K562 (cell line): ENCODE measurements around the gene SUOX. TPM values are rescaled to one million over a fixed set of nuclear protein-coding genes. Genes with fewer than 3 reads are reported as not detected.

Source experiments
- CBX1 ChIP-seq: sonication (generic); IDR thresholded peaks from 2 replicates; pipeline ENCODE4 v1.6.1; 2016; ENCODE audit warnings: antibody characterized with exemption, low read depth, mild to moderate bottlenecking
- DPF2 ChIP-seq: fragments of 450-650 bp; IDR thresholded peaks from 2 replicates; pipeline ENCODE4 v1.6.1; 2016
- FOS ChIP-seq: IDR thresholded peaks from 3 replicates; pipeline ENCODE4 v1.6.1; 2011; ENCODE audit not compliant: insufficient read length; ENCODE audit errors: extremely low read depth
- HEY1 ChIP-seq: fragments of 250-450 bp; sonication (Bioruptor Pico); IDR thresholded peaks from 2 replicates; pipeline ENCODE4 v1.5.0; 2020; ENCODE audit warnings: mild to moderate bottlenecking, moderate library complexity, borderline replicate concordance
- KHSRP ChIP-seq: fragments of 450-650 bp; IDR thresholded peaks from 2 replicates; pipeline ENCODE4 v1.6.1; 2017
- MYC ChIP-seq, 2 experiments: fragments of 250-450 bp in 1 of 2; sonication (Bioruptor Pico) in 1 of 2; IDR thresholded peaks; 2 replicates each; pipeline versions ENCODE4 v1.5.1 to v1.6.1; 2012 to 2021; ENCODE audit warnings: low read depth in 2 of 2, borderline replicate concordance in 1 of 2, improper control_type of control experiment in 1 of 2, low read length in 1 of 2, mild to moderate bottlenecking in 1 of 2, moderate library complexity in 1 of 2
- NONO ChIP-seq, 2 experiments: fragments of 200-400 bp in 1 of 2; fragments of 450-650 bp in 1 of 2; formaldehyde crosslinking in 1 of 2; IDR thresholded peaks; 2 replicates each; pipeline ENCODE4 v1.6.1; 2017; ENCODE audit warnings: low read depth in 2 of 2, mild to moderate bottlenecking in 2 of 2, moderate library complexity in 2 of 2, low read length in 1 of 2
- POLR2AphosphoS5 ChIP-seq: IDR thresholded peaks from 2 replicates; pipeline ENCODE4 v1.6.1; 2011; ENCODE audit warnings: mild to moderate bottlenecking, low read depth, low read length, moderate library complexity; ENCODE audit not compliant: control insufficient read depth, insufficient read depth
- POLR3A ChIP-seq: IDR thresholded peaks from 2 replicates; pipeline ENCODE4 v1.6.1; 2011; ENCODE audit warnings: borderline replicate concordance, mild to moderate bottlenecking, moderate library complexity; ENCODE audit not compliant: insufficient read length, insufficient read depth; ENCODE audit errors: extremely low read depth
- ZNF197 ChIP-seq: fragments of 200-800 bp; sonication (Bioruptor generic); IDR thresholded peaks from 2 replicates; pipeline ENCODE4 v1.6.1; 2016; ENCODE audit warnings: low read depth, missing genetic modification characterization, missing compliant biosample characterization
- ZZZ3 ChIP-seq: fragments of 450-650 bp; IDR thresholded peaks from 2 replicates; pipeline ENCODE4 v1.6.1; 2016; ENCODE audit warnings: antibody characterized with exemption, mild to moderate bottlenecking, moderate library complexity
- polyA plus RNA-seq, 8 experiments: library from polyadenylated mRNA; depleted of rRNA in 4 of 8; stranded (reverse) in 5 of 8; unstranded in 3 of 8; fragments of >200 nt; fragmentation: Nextera tagmentation in 2 of 8; fragmentation: Illumina TruSeq in 1 of 8; extraction: Ambion mirVana in 2 of 8; extraction: Trizol in 1 of 8; gene quantifications; 2 replicates each; pipeline versions ENCODE4 v1.2.1 to v1.2.3, GENCODE V29; 2011 to 2014; ENCODE audit warnings: inconsistent platforms in 1 of 8, missing spikeins in 1 of 8
- total RNA-seq, 7 experiments: library from RNA; depleted of rRNA in 6 of 7; stranded (reverse); fragments of >200 nt in 6 of 7; fragmentation: Illumina TruSeq in 2 of 7; extraction: Trizol in 2 of 7; gene quantifications; 2 replicates each; pipeline versions ENCODE4 v1.2.1 to v1.2.3, GENCODE V29; 2011 to 2021; ENCODE audit warnings: low replicate concordance in 1 of 7
- TF ChIP-seq, protein P1 (sequence below): fragments of 450-650 bp; conservative IDR thresholded peaks from 2 replicates; pipeline ENCODE4 v1.6.1; 2016; ENCODE audit warnings: missing genetic modification characterization, low read depth, mild to moderate bottlenecking, missing compliant biosample characterization, moderate library complexity
- TF ChIP-seq, protein P2 (sequence below): fragments of 250-450 bp; sonication (Bioruptor Pico); IDR thresholded peaks from 2 replicates; pipeline ENCODE4 v1.9.0; 2021; ENCODE audit warnings: mild to moderate bottlenecking, inconsistent platforms
- TF ChIP-seq, protein P3 (sequence below): fragments of 250-450 bp; sonication (Bioruptor Pico); IDR thresholded peaks from 2 replicates; pipeline ENCODE4 v1.5.0; 2020; ENCODE audit warnings: mild to moderate bottlenecking
- TF ChIP-seq, protein P4 (sequence below), 2 experiments: fragments of 450-650 bp; conservative IDR thresholded peaks; 2 replicates each; pipeline ENCODE4 v1.6.1; 2017; ENCODE audit warnings: mild to moderate bottlenecking in 2 of 2, moderate library complexity in 2 of 2
- TF ChIP-seq, protein P5 (sequence below): fragments of 250-450 bp; sonication (Bioruptor Pico); IDR thresholded peaks from 2 replicates; pipeline ENCODE4 v1.8.0; 2022; ENCODE audit warnings: inconsistent platforms, mild to moderate bottlenecking, moderate library complexity, borderline replicate concordance

The SUOX gene
- total and polyA plus RNA-seq, 9 of the 15 experiments (the other 6 are each of a cell fraction or from before 2014, with no cell fraction given), result 9.2 to 39.7 (median 25.4) TPM

DNA sequence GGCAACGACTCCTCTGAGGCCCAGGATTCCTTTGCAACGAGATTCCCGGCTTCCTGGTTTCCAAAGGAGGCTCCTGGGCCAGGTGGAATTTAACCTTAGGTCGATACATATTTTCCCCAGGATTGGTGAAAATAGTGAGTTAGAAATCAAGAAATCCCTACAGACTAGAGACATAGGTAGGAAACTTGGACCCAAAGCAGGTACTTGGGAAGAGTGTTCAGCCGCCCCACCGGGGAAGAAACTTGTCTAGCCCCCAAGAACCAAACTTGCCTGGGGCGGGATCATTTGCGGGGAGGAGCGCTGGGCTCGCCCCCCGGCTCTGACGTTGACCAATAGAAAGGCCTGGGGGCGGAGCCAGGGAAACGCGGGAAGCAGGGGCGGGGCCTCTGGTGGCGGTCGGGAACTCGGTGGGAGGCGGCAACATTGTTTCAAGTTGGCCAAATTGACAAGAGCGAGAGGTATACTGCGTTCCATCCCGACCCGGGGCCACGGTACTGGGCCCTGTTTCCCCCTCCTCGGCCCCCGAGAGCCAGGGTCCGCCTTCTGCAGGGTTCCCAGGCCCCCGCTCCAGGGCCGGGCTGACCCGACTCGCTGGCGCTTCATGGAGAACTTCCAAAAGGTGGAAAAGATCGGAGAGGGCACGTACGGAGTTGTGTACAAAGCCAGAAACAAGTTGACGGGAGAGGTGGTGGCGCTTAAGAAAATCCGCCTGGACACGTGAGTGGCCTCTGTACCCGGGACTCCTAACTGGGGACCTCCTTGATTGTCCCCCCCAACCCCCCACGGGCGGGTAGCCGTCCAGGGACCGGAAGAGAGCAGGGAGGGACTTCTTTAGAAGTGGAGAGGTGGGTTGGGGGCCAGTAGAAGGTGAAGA, 30.4 kb upstream of the SUOX start, which contains the start of gene CDK2 (continued):
- TF ChIP-seq, protein P1, sequence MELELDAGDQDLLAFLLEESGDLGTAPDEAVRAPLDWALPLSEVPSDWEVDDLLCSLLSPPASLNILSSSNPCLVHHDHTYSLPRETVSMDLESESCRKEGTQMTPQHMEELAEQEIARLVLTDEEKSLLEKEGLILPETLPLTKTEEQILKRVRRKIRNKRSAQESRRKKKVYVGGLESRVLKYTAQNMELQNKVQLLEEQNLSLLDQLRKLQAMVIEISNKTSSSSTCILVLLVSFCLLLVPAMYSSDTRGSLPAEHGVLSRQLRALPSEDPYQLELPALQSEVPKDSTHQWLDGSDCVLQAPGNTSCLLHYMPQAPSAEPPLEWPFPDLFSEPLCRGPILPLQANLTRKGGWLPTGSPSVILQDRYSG (tag), result no peak
- TF ChIP-seq, protein P2, sequence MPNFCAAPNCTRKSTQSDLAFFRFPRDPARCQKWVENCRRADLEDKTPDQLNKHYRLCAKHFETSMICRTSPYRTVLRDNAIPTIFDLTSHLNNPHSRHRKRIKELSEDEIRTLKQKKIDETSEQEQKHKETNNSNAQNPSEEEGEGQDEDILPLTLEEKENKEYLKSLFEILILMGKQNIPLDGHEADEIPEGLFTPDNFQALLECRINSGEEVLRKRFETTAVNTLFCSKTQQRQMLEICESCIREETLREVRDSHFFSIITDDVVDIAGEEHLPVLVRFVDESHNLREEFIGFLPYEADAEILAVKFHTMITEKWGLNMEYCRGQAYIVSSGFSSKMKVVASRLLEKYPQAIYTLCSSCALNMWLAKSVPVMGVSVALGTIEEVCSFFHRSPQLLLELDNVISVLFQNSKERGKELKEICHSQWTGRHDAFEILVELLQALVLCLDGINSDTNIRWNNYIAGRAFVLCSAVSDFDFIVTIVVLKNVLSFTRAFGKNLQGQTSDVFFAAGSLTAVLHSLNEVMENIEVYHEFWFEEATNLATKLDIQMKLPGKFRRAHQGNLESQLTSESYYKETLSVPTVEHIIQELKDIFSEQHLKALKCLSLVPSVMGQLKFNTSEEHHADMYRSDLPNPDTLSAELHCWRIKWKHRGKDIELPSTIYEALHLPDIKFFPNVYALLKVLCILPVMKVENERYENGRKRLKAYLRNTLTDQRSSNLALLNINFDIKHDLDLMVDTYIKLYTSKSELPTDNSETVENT, result 0 out of 2 replicates have a peak, but pooled peaks have one; percentile 38
- peak; percentile 76; the same call in 1 of the 2 replicates for TF ChIP-seq POLR2AphosphoS5
- TF ChIP-seq, protein P3, sequence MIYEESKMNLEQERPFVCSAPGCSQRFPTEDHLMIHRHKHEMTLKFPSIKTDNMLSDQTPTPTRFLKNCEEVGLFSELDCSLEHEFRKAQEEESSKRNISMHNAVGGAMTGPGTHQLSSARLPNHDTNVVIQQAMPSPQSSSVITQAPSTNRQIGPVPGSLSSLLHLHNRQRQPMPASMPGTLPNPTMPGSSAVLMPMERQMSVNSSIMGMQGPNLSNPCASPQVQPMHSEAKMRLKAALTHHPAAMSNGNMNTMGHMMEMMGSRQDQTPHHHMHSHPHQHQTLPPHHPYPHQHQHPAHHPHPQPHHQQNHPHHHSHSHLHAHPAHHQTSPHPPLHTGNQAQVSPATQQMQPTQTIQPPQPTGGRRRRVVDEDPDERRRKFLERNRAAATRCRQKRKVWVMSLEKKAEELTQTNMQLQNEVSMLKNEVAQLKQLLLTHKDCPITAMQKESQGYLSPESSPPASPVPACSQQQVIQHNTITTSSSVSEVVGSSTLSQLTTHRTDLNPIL (CRISPR knock-in tag), result no peak
- no peak for TF ChIP-seq ZZZ3
- no peak for TF ChIP-seq CBX1
- no peak for TF ChIP-seq POLR3A
- TF ChIP-seq NONO (IDR thresholded peaks at IDR 0.05; ENCODE audit: low read depth in 2 of 2, low read length in 1 of 2), result no peak
- TF ChIP-seq, protein P4, sequence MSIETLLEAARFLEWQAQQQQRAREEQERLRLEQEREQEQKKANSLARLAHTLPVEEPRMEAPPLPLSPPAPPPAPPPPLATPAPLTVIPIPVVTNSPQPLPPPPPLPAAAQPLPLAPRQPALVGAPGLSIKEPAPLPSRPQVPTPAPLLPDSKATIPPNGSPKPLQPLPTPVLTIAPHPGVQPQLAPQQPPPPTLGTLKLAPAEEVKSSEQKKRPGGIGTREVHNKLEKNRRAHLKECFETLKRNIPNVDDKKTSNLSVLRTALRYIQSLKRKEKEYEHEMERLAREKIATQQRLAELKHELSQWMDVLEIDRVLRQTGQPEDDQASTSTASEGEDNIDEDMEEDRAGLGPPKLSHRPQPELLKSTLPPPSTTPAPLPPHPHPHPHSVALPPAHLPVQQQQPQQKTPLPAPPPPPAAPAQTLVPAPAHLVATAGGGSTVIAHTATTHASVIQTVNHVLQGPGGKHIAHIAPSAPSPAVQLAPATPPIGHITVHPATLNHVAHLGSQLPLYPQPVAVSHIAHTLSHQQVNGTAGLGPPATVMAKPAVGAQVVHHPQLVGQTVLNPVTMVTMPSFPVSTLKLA (conservative IDR thresholded peaks at IDR 0.05), result peak in 1 of 2 experiments; percentile 70; a peak in 2 of 4 replicates
- peak; percentile 30 for TF ChIP-seq FOS
- TF ChIP-seq KHSRP, result no peak
- TF ChIP-seq, protein P5, sequence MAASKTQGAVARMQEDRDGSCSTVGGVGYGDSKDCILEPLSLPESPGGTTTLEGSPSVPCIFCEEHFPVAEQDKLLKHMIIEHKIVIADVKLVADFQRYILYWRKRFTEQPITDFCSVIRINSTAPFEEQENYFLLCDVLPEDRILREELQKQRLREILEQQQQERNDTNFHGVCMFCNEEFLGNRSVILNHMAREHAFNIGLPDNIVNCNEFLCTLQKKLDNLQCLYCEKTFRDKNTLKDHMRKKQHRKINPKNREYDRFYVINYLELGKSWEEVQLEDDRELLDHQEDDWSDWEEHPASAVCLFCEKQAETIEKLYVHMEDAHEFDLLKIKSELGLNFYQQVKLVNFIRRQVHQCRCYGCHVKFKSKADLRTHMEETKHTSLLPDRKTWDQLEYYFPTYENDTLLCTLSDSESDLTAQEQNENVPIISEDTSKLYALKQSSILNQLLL (CRISPR knock-in tag), result no peak
- TF ChIP-seq DPF2, result peak; percentile 5; the same call in 1 of the 2 replicates
- TF ChIP-seq MYC (IDR thresholded peaks at IDR 0.05; ENCODE audit: low read depth, low read length), result peak; percentile 14; the same call in 1 of the 2 replicates
- TF ChIP-seq MYC (CRISPR knock-in tag; IDR thresholded peaks at IDR 0.05; ENCODE audit: borderline replicate concordance, low read depth), result no peak
- TF ChIP-seq HEY1 (CRISPR knock-in tag), result no peak
- TF ChIP-seq ZNF197 (CRISPR knock-in tag), result no peak
